Vagina (tissue), 2 donors: ENCODE data around the gene ACTL8.

Experiments used
- POLR2A ChIP-seq, 2 donors: fragments of 450-650 bp; IDR thresholded peaks; one replicate each; pipeline ENCODE4 v1.6.1; 2017; ENCODE audit warnings: antibody characterized with exemption in 2 of 2, mild to moderate bottlenecking in 2 of 2, moderate library complexity in 2 of 2
- POLR2AphosphoS5 ChIP-seq, 2 donors: sonication (generic); formaldehyde crosslinking; IDR thresholded peaks; one replicate each; pipeline ENCODE4 v1.9.0; 2017; ENCODE audit warnings: antibody characterized with exemption in 2 of 2, mild to moderate bottlenecking in 2 of 2, low read depth in 1 of 2; ENCODE audit not compliant: insufficient read depth in 1 of 2
- TF ChIP-seq, protein P1 (sequence below), 3 experiments: fragments of 450-650 bp in 2 of 3; fragments of 200-600 bp in 1 of 3; sonication (generic) in 1 of 3; IDR thresholded peaks; one replicate each; pipeline ENCODE4 v1.5.1; 2017 to 2019; ENCODE audit warnings: antibody characterized with exemption in 3 of 3, mild to moderate bottlenecking in 2 of 3, moderate library complexity in 2 of 3

DNA sequence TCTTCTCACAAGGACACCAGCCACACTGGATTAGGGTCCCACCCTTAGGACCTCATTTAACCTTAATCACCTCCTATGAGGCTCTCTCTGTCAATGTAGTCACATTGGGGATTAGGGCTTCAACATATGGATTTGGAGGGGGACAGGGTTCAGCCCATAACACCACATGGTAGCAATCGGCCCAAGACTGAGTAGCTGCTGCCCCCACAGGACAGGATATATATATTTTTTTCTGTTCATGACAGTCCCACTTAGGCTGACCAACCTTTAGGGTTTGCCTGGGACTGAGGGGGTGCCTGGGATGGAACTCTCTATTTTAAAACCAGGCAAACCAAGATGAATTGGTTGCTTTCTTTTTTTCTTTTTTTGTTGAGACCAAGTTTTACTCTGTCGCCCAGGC is 8.2 kb upstream of the ACTL8 start:
- TF ChIP-seq, protein P1, sequence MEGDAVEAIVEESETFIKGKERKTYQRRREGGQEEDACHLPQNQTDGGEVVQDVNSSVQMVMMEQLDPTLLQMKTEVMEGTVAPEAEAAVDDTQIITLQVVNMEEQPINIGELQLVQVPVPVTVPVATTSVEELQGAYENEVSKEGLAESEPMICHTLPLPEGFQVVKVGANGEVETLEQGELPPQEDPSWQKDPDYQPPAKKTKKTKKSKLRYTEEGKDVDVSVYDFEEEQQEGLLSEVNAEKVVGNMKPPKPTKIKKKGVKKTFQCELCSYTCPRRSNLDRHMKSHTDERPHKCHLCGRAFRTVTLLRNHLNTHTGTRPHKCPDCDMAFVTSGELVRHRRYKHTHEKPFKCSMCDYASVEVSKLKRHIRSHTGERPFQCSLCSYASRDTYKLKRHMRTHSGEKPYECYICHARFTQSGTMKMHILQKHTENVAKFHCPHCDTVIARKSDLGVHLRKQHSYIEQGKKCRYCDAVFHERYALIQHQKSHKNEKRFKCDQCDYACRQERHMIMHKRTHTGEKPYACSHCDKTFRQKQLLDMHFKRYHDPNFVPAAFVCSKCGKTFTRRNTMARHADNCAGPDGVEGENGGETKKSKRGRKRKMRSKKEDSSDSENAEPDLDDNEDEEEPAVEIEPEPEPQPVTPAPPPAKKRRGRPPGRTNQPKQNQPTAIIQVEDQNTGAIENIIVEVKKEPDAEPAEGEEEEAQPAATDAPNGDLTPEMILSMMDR (IDR thresholded peaks at IDR 0.05): no peak
- TF ChIP-seq POLR2A (IDR thresholded peaks at IDR 0.05) (no peak), POLR2AphosphoS5 (IDR thresholded peaks at IDR 0.05; ENCODE audit: insufficient read depth in 1 of 2, low read depth in 1 of 2) (no peak)
